Measurements from ENCODE around the gene CAPZA2.

GRCh38 chr7:116854132-116854531 lies 8.3 kb upstream of the CAPZA2 start:
- TF ChIP-seq RARB (CRISPR knock-in tag; IDR thresholded peaks at IDR 0.05): no peak
- TF ChIP-seq BACH2 (CRISPR knock-in tag; IDR thresholded peaks at IDR 0.05; ENCODE audit: borderline replicate concordance): no peak
- no peak for TF ChIP-seq TOX (CRISPR knock-in tag; IDR thresholded peaks at IDR 0.05; ENCODE audit: borderline replicate concordance)
- TF ChIP-seq ZFP3 (CRISPR knock-in tag; IDR thresholded peaks at IDR 0.05): no peak
- no peak for TF ChIP-seq ZC3H10 (CRISPR knock-in tag; IDR thresholded peaks at IDR 0.05)
- no peak for TF ChIP-seq TSHZ2 (CRISPR knock-in tag; IDR thresholded peaks at IDR 0.05)
- TF ChIP-seq CREB5 (CRISPR knock-in tag; IDR thresholded peaks at IDR 0.05; ENCODE audit: low read depth): no peak
- no peak for TF ChIP-seq CSDC2 (CRISPR knock-in tag; IDR thresholded peaks at IDR 0.05)
- no peak for TF ChIP-seq PATZ1 (CRISPR knock-in tag; IDR thresholded peaks at IDR 0.05; ENCODE audit: borderline replicate concordance)
- TF ChIP-seq ESRRG (CRISPR knock-in tag; IDR thresholded peaks at IDR 0.05): no peak
- TF ChIP-seq POU6F1 (CRISPR knock-in tag; IDR thresholded peaks at IDR 0.05; ENCODE audit: borderline replicate concordance, low read depth): no peak

Data from SK-N-SH treated with all-trans-retinoic acid at 6 μM for 48 hours (cell line).